H1 (cell line): ENCODE data around the gene RPTOR. TPM values are rescaled to one million over a fixed set of nuclear protein-coding genes. Genes with fewer than 3 reads are reported as not detected.

Experiments used
- CTCF ChIA-PET: fragments of 300-600 bp; sonication (Branson Sonifier 250); formaldehyde crosslinking; loops from one replicate; lab custom pipeline; 2021; ENCODE audit not compliant: partially characterized antibody; lab: Charles Lee
- POLR2A ChIA-PET: fragments of 300-600 bp; sonication (Branson Sonifier 250); formaldehyde crosslinking; loops from one replicate; lab custom pipeline; 2021; ENCODE audit warnings: inconsistent platforms; ENCODE audit not compliant: partially characterized antibody; lab: Charles Lee
- DNase-seq, 2 experiments: peaks; one replicate each; pipeline versions ENCODE4 v3.0.0 to v3.0.0-alpha.2; 2010 to 2022; ENCODE audit warnings: low spot score in 2 of 2, low read depth in 1 of 2, mixed read lengths in 1 of 2
- FAIRE-seq: peaks from 2 replicates; lab custom pipeline; 2011; peaks lifted over from hg19 to GRCh38; lab: Jason Lieb, UNC
- H2AFZ ChIP-seq: 2 replicates; pipeline ENCODE4 v1.8.1; 2012; ENCODE audit warnings: low read length, inconsistent platforms
- H2AK5ac ChIP-seq: 2 replicates; pipeline ENCODE4 v1.6.1; 2013; ENCODE audit warnings: low read depth, low read length
- H2BK120ac ChIP-seq: replicated peaks from 2 replicates; pipeline ENCODE3; 2013; ENCODE audit warnings: low read depth, low read length, inconsistent platforms
- H2BK12ac ChIP-seq: 2 replicates; pipeline ENCODE4 v1.6.1; 2013; ENCODE audit warnings: low read depth, low read length
- H2BK15ac ChIP-seq: 2 replicates; pipeline ENCODE4 v1.6.1; 2013; ENCODE audit warnings: low read length
- H2BK20ac ChIP-seq: 2 replicates; pipeline ENCODE4 v1.6.1; 2013; ENCODE audit warnings: low read length
- H2BK5ac ChIP-seq: 2 replicates; pipeline ENCODE4 v1.6.1; 2013; ENCODE audit warnings: low read depth, low read length
- H3K14ac ChIP-seq: 2 replicates; pipeline ENCODE4 v1.6.1; 2013; ENCODE audit warnings: inconsistent platforms; ENCODE audit not compliant: insufficient read length
- H3K18ac ChIP-seq: 2 replicates; pipeline ENCODE4 v1.6.1; 2013; ENCODE audit warnings: low read length; ENCODE audit errors: extremely low read depth
- H3K23ac ChIP-seq: 2 replicates; pipeline ENCODE4 v1.6.1; 2013; ENCODE audit warnings: inconsistent platforms; ENCODE audit not compliant: insufficient read length
- H3K23me2 ChIP-seq: 2 replicates; pipeline ENCODE4 v1.6.1; 2013; ENCODE audit warnings: low read depth, low read length
- H3K27ac ChIP-seq: 2 replicates; pipeline ENCODE4 v1.6.1; 2011; ENCODE audit warnings: low read depth, low read length, inconsistent platforms
- H3K27me3 ChIP-seq, 4 experiments: replicated peaks in 1 of 4; 1 replicate in 1 of 4; 2 replicates in 3 of 4; pipeline versions ENCODE4 v1.6.1 to v1.8.1; 2011 to 2013; ENCODE audit warnings: low read length in 3 of 4, mild to moderate bottlenecking in 3 of 4, inconsistent platforms in 2 of 4, mixed read lengths in 2 of 4, moderate library complexity in 1 of 4; ENCODE audit not compliant: control insufficient read depth in 3 of 4, insufficient read depth in 3 of 4; ENCODE audit errors: extremely low read depth in 1 of 4
- H3K36me3 ChIP-seq, 4 experiments: 2 replicates each; pipeline versions ENCODE4 v1.6.1 to v1.8.1; 2011 to 2013; ENCODE audit warnings: mild to moderate bottlenecking in 4 of 4, low read length in 3 of 4, moderate library complexity in 2 of 4, control low read depth in 1 of 4, inconsistent platforms in 1 of 4; ENCODE audit not compliant: insufficient read depth in 4 of 4, control insufficient read depth in 2 of 4
- H3K4ac ChIP-seq: replicated peaks from 2 replicates; pipeline ENCODE3; 2013; ENCODE audit warnings: low read length, low read depth, mixed read lengths, inconsistent platforms; ENCODE audit not compliant: insufficient read length
- H3K4me1 ChIP-seq, 4 experiments: replicated peaks in 1 of 4; 1 replicate in 1 of 4; 2 replicates in 3 of 4; pipeline versions ENCODE4 v1.6.1 to v1.8.1; 2011 to 2013; ENCODE audit warnings: low read length in 3 of 4, inconsistent platforms in 2 of 4, mixed read lengths in 1 of 4; ENCODE audit not compliant: insufficient read depth in 4 of 4, control insufficient read depth in 3 of 4
- H3K4me2 ChIP-seq, 2 experiments: 2 replicates each; pipeline versions ENCODE4 v1.6.1 to v1.8.1; 2011 to 2013; ENCODE audit warnings: low read depth in 2 of 2, low read length in 2 of 2, control low read depth in 1 of 2, inconsistent platforms in 1 of 2, mild to moderate bottlenecking in 1 of 2; ENCODE audit not compliant: insufficient read depth in 1 of 2
- H3K4me3 ChIP-seq, 4 experiments: fragments of 200-600, 300-600 bp in 1 of 4; sonication (generic), shearing (Covaris generic), sonication (Bioruptor Twin) in 1 of 4; 2 replicates each; pipeline versions ENCODE4 v1.5.1 to v1.8.1; 2011 to 2016; ENCODE audit warnings: low read length in 4 of 4, low read depth in 3 of 4, control low read depth in 2 of 4, inconsistent platforms in 2 of 4, mild to moderate bottlenecking in 2 of 4, mixed read lengths in 1 of 4, moderate library complexity in 1 of 4; ENCODE audit not compliant: insufficient read depth in 2 of 4; ENCODE audit errors: extremely low read depth in 1 of 4
- H3K56ac ChIP-seq: replicated peaks from 2 replicates; pipeline ENCODE3; 2013; ENCODE audit warnings: low read depth, mild to moderate bottlenecking, mixed read lengths, low read length, inconsistent platforms; ENCODE audit not compliant: insufficient read length
- H3K79me1 ChIP-seq: 2 replicates; pipeline ENCODE4 v1.6.1; 2013; ENCODE audit warnings: low read depth, low read length, control low read depth
- H3K79me2 ChIP-seq, 2 experiments: 2 replicates each; pipeline versions ENCODE4 v1.6.1 to v1.8.1; 2012 to 2013; ENCODE audit warnings: low read length in 2 of 2, mild to moderate bottlenecking in 2 of 2, inconsistent platforms in 1 of 2; ENCODE audit not compliant: insufficient read depth in 2 of 2, control insufficient read depth in 1 of 2
- H3K9ac ChIP-seq, 4 experiments: replicated peaks in 1 of 4; 1 replicate in 1 of 4; 2 replicates in 3 of 4; pipeline versions ENCODE4 v1.6.1 to v1.8.1; 2011 to 2013; ENCODE audit warnings: low read depth in 3 of 4, low read length in 3 of 4, control low read depth in 2 of 4, mild to moderate bottlenecking in 2 of 4, moderate library complexity in 2 of 4, inconsistent platforms in 1 of 4; ENCODE audit errors: extremely low read depth in 1 of 4
- H3K9me3 ChIP-seq, 2 experiments: 2 replicates each; pipeline versions ENCODE4 v1.6.1 to v1.8.1; 2012 to 2013; ENCODE audit warnings: mild to moderate bottlenecking in 2 of 2, moderate library complexity in 2 of 2, control low read depth in 1 of 2, inconsistent platforms in 1 of 2, low read depth in 1 of 2, low read length in 1 of 2, mixed read lengths in 1 of 2; ENCODE audit not compliant: insufficient read depth in 2 of 2
- H4K20me1 ChIP-seq, 2 experiments: replicated peaks in 1 of 2; 2 replicates each; pipeline versions ENCODE3 to v1.8.1; 2011 to 2013; ENCODE audit warnings: inconsistent platforms in 2 of 2, low read length in 2 of 2, mild to moderate bottlenecking in 1 of 2; ENCODE audit not compliant: insufficient read depth in 2 of 2, control insufficient read depth in 1 of 2
- H4K5ac ChIP-seq: 2 replicates; pipeline ENCODE4 v1.6.1; 2013; ENCODE audit warnings: low read length, low read depth, mixed read lengths, inconsistent platforms; ENCODE audit not compliant: insufficient read length
- H4K8ac ChIP-seq: 2 replicates; pipeline ENCODE4 v1.8.0; 2013; ENCODE audit warnings: mild to moderate bottlenecking, moderate library complexity, low read length, inconsistent platforms; ENCODE audit not compliant: insufficient read depth; ENCODE audit errors: extremely low read depth
- H4K91ac ChIP-seq: replicated peaks from 2 replicates; pipeline ENCODE3; 2013; ENCODE audit warnings: low read length, mixed read lengths, inconsistent platforms; ENCODE audit not compliant: insufficient read length
- GTF2F1 ChIP-seq: IDR thresholded peaks from 2 replicates; pipeline ENCODE4 v1.6.1; 2012; ENCODE audit warnings: low read depth, low read length, improper control_type of control experiment, borderline replicate concordance
- SP2 ChIP-seq: IDR thresholded peaks from 2 replicates; pipeline ENCODE4 v1.6.1; 2012; ENCODE audit warnings: mild to moderate bottlenecking, low read length, inconsistent platforms
- WGBS, 2 experiments: shearing (Covaris generic) in 1 of 2; methylation state at CpG; one replicate each; pipeline versions ENCODE4 v1.1.6 to v1.1.7; 2013 to 2015; ENCODE audit warnings: low lambda C conversion rate in 2 of 2, mixed read lengths in 2 of 2, inconsistent platforms in 1 of 2, low coverage in 1 of 2, missing lambda C conversion rate in 1 of 2; ENCODE audit not compliant: insufficient replicate concordance in 2 of 2, insufficient coverage in 1 of 2, insufficient read length in 1 of 2; ENCODE audit errors: extremely low coverage in 1 of 2, missing lambda C conversion rate in 1 of 2; 5-methylcytosine and 5-hydroxymethylcytosine counted together
- polyA plus RNA-seq, 7 experiments: library from polyadenylated mRNA; depleted of rRNA in 3 of 7; stranded (reverse) in 5 of 7; unstranded in 2 of 7; fragments of >200 nt in 5 of 7; fragments of 200-250 nt in 2 of 7; gene quantifications; 1 replicate in 5 of 7; 2 replicates in 1 of 7; 4 replicates in 1 of 7; pipeline versions ENCODE4 v1.2.1 to v1.2.3, GENCODE V29; 2011 to 2013; ENCODE audit warnings: missing spikeins in 2 of 7, mixed read lengths in 2 of 7
- total RNA-seq: library from RNA; stranded (reverse); fragmentation: NEBNext Ultra II Directional; extraction: Animal tissue kit (Norgen Biotek cat#: 25700); gene quantifications from 2 replicates; pipeline ENCODE4 v1.2.1, GENCODE V29; 2021

RPTOR gene
- total and polyA plus RNA-seq, 2 of the 8 experiments (the other 6 are each of a cell fraction or from before 2014, with no cell fraction given) = 6.9 to 28.7 TPM

- H2BK5ac ChIP-seq = no peak overlapping the region
- POLR2A ChIA-PET = no interaction called here
- no peaks in the 10 kb centered on the region; the same call in 1 of the 2 replicates for H3K23me2 ChIP-seq
- H3K4me3 ChIP-seq = no peak overlapping the region
- H2BK15ac ChIP-seq = no peak overlapping the region
- no peak overlapping the region for H3K4me2 ChIP-seq
- H3K4ac ChIP-seq = no peak overlapping the region
- no peak overlapping the region for H4K5ac ChIP-seq
- FAIRE-seq = no peak
- no peaks in the 10 kb centered on the region for H3K79me1 ChIP-seq
- H2BK120ac ChIP-seq = no peak overlapping the region
- no peak overlapping the region for H4K8ac ChIP-seq
- H3K18ac ChIP-seq = no peak overlapping the region
- H4K91ac ChIP-seq = no peak overlapping the region
- H3K23ac ChIP-seq = no peak overlapping the region
- WGBS, 2 experiments = 87% methylated on average over 7 of the region's 7 CpGs; no CpG with 5 or more reads in 1 of the 2 experiments
- H3K9ac ChIP-seq = no peak overlapping the region
- H3K56ac ChIP-seq = no peak overlapping the region
- CTCF ChIA-PET = interaction anchor here (1.0 to 1.6 kb wide), 5 partner anchors 38 to 505 kb away, joined by 3 to 6 read pairs (median 3); no protein-coding TSS in a partner anchor
- H2BK12ac ChIP-seq = no peak overlapping the region
- no peaks in the 10 kb centered on the region for H3K36me3 ChIP-seq
- H3K4me1 ChIP-seq = peaks cover 0 to 8% (median 1%) of the 10 kb centered on the region in 4 experiments; a peak in 4 of 7 replicates
- no peaks in the 10 kb centered on the region for H3K79me2 ChIP-seq
- no peak for DNase-seq
- H2AK5ac ChIP-seq = no peak overlapping the region
- no peaks in the 10 kb centered on the region for H3K9me3 ChIP-seq
- no peak overlapping the region for H2AFZ ChIP-seq
- no peak overlapping the region for H3K27ac ChIP-seq
- no peak overlapping the region for H2BK20ac ChIP-seq
- H3K14ac ChIP-seq = no peak overlapping the region
- H4K20me1 ChIP-seq = no peaks in the 10 kb centered on the region
- peaks cover 0 to 11% (median 4%) of the 10 kb centered on the region in 4 experiments; a peak in 5 of 7 replicates for H3K27me3 ChIP-seq
- no peak for TF ChIP-seq SP2
- TF ChIP-seq GTF2F1 = no peak
These were observed 441.4 kb downstream of the RPTOR start for GRCh38 chr17:80986046-80986445.
